Measurements from ENCODE around the gene SLC1A1. TPM values are rescaled to one million over a fixed set of nuclear protein-coding genes. Genes with fewer than 3 reads are reported as not detected.

The SLC1A1 gene
- total and polyA plus RNA-seq, 4 donors, result 0.33 to 86.0 (median 33.2) TPM

DNA sequence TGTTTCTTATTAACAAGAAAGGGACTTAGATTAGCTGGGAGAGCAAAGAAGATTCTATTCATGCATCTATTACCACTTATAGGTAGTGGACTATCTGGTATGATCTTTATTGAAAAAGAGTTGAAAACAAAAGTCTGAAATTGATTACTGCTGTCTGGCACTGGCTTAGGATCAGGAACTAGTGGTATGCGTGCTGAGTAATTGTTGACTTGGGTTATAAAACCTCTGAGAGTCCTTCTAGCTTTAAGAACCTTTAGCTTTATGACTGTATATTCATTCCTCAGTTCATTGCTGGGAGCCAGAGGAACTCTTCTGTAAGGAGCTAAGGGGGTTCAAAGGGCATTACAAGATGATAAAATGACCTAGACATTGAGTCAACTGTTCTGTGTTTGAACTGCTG lies 7.6 kb downstream of the SLC1A1 start:
- H3K36me3 ChIP-seq (ENCODE audit: control insufficient read depth in 4 of 4, insufficient read depth in 3 of 4, low read depth in 1 of 4, low read length in 3 of 4), result peaks cover 0 to 10% (median under 1%) of the 10 kb centered on the region in 4 donors
- DNase-seq (ENCODE audit: low spot score), result no peak
- no peak overlapping the region for H3K4me3 ChIP-seq (ENCODE audit: low read depth in 1 of 3, low read length in 3 of 3)
- H3K9ac ChIP-seq (ENCODE audit: low read depth in 1 of 2, low read length in 2 of 2), result no peak overlapping the region
- no peaks in the 10 kb centered on the region for H3K9me3 ChIP-seq (ENCODE audit: control insufficient read depth in 4 of 4, low read length in 3 of 4)
- peak overlapping the region; percentile 10 to 46 for H3K27ac ChIP-seq (ENCODE audit: low read depth in 1 of 2, low read length in 2 of 2)
- peaks cover 8 to 43% (median 31%) of the 10 kb centered on the region in 4 donors for H3K4me1 ChIP-seq (ENCODE audit: control insufficient read depth in 4 of 4, insufficient read depth in 4 of 4, low read length in 3 of 4)
- H3K27me3 ChIP-seq (ENCODE audit: control insufficient read depth in 4 of 4, insufficient read depth in 4 of 4, low read length in 3 of 4), result no peaks in the 10 kb centered on the region
- TF ChIP-seq RAD21 (IDR thresholded peaks at IDR 0.05), result peak in 1 of 2 donors; percentile 20
- TF ChIP-seq YY1 (IDR thresholded peaks at IDR 0.05), result peak; percentile 16
- peak; percentile 33 to 53 for TF ChIP-seq HNF4A (conservative IDR thresholded peaks at IDR 0.05)
- TF ChIP-seq ATF3 (IDR thresholded peaks at IDR 0.05), result no peak
- WGBS, result 16% methylated on average over 1 of the region's 1 CpG

GRCh38 chr9:4499917-4500316 lies 9.6 kb downstream of the SLC1A1 start:
- Histone ChIP-seq H3K4me1 (ENCODE audit: control insufficient read depth in 4 of 4, insufficient read depth in 4 of 4, low read length in 3 of 4) (peaks cover 12 to 51% (median 47%) of the 10 kb centered on the region in 4 donors), H3K27ac (ENCODE audit: low read depth in 1 of 2, low read length in 2 of 2) (peak overlapping the region; percentile 60 to 64), H3K27me3 (ENCODE audit: control insufficient read depth in 4 of 4, insufficient read depth in 4 of 4, low read length in 3 of 4) (no peaks in the 10 kb centered on the region), H3K9ac (ENCODE audit: low read depth in 1 of 2, low read length in 2 of 2) (peak overlapping the region; percentile 2 to 86), H3K9me3 (ENCODE audit: control insufficient read depth in 4 of 4, low read length in 3 of 4) (no peaks in the 10 kb centered on the region), H3K36me3 (ENCODE audit: control insufficient read depth in 4 of 4, insufficient read depth in 3 of 4, low read depth in 1 of 4, low read length in 3 of 4) (peaks cover 0 to 4% (median under 1%) of the 10 kb centered on the region in 4 donors), H3K4me3 (ENCODE audit: low read depth in 1 of 3, low read length in 3 of 3) (peak overlapping the region in 1 of 3 donors; percentile 34)
- WGBS, result 42% methylated on average over 7 of the region's 7 CpGs
- no peak for DNase-seq (ENCODE audit: low spot score)
- no peak for TF ChIP-seq SP1 (IDR thresholded peaks at IDR 0.05)
- TF ChIP-seq, protein P1, sequence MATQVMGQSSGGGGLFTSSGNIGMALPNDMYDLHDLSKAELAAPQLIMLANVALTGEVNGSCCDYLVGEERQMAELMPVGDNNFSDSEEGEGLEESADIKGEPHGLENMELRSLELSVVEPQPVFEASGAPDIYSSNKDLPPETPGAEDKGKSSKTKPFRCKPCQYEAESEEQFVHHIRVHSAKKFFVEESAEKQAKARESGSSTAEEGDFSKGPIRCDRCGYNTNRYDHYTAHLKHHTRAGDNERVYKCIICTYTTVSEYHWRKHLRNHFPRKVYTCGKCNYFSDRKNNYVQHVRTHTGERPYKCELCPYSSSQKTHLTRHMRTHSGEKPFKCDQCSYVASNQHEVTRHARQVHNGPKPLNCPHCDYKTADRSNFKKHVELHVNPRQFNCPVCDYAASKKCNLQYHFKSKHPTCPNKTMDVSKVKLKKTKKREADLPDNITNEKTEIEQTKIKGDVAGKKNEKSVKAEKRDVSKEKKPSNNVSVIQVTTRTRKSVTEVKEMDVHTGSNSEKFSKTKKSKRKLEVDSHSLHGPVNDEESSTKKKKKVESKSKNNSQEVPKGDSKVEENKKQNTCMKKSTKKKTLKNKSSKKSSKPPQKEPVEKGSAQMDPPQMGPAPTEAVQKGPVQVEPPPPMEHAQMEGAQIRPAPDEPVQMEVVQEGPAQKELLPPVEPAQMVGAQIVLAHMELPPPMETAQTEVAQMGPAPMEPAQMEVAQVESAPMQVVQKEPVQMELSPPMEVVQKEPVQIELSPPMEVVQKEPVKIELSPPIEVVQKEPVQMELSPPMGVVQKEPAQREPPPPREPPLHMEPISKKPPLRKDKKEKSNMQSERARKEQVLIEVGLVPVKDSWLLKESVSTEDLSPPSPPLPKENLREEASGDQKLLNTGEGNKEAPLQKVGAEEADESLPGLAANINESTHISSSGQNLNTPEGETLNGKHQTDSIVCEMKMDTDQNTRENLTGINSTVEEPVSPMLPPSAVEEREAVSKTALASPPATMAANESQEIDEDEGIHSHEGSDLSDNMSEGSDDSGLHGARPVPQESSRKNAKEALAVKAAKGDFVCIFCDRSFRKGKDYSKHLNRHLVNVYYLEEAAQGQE (IDR thresholded peaks at IDR 0.05), result no peak
- TF ChIP-seq YY1 (IDR thresholded peaks at IDR 0.05), result no peak
- peak in 1 of 2 donors; percentile 13 for TF ChIP-seq RXRA (IDR thresholded peaks at IDR 0.05)

DNA sequence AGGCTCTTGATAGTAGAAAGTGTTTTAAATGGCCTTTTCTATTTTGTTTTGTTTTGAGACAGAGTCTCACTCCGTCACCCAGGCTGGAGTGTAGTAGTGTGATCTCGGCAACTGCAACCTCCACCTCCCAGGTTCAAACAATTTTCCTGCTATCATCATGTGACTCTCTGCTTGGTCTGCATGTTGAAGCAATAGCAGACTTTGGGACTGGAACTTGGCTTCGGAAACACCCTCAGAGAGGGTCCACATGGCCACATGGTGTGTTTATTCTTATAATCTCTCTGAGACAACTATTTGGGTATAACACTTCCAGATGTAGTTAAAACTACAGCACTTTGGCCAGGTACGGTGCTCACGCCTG lies 10.9 kb downstream of the SLC1A1 start:
- DNase-seq (ENCODE audit: low spot score), result no peak
- Histone ChIP-seq H3K9me3 (ENCODE audit: control insufficient read depth in 4 of 4, low read length in 3 of 4) (no peaks in the 10 kb centered on the region), H3K27ac (ENCODE audit: low read depth in 1 of 2, low read length in 2 of 2) (peak overlapping the region; percentile 60 to 64), H3K36me3 (ENCODE audit: control insufficient read depth in 4 of 4, insufficient read depth in 3 of 4, low read depth in 1 of 4, low read length in 3 of 4) (peaks cover 0 to 4% (median under 1%) of the 10 kb centered on the region in 4 donors), H3K4me3 (ENCODE audit: low read depth in 1 of 3, low read length in 3 of 3) (no peak overlapping the region), H3K4me1 (ENCODE audit: control insufficient read depth in 4 of 4, insufficient read depth in 4 of 4, low read length in 3 of 4) (peaks cover 10 to 52% (median 48%) of the 10 kb centered on the region in 4 donors), H3K9ac (ENCODE audit: low read depth in 1 of 2, low read length in 2 of 2) (peak overlapping the region in 1 of 2 donors; percentile 86), H3K27me3 (ENCODE audit: control insufficient read depth in 4 of 4, insufficient read depth in 4 of 4, low read length in 3 of 4) (no peaks in the 10 kb centered on the region)
- 54% methylated on average over 5 of the region's 5 CpGs for WGBS
- TF ChIP-seq FOXA2 (IDR thresholded peaks at IDR 0.05) (no peak), TAF1 (conservative IDR thresholded peaks at IDR 0.05) (peak; percentile 29), HNF4A (conservative IDR thresholded peaks at IDR 0.05) (peak; percentile 88 to 94), RXRA (IDR thresholded peaks at IDR 0.05) (peak; percentile 43 to 85), ATF3 (IDR thresholded peaks at IDR 0.05) (no peak), JUND (IDR thresholded peaks at IDR 0.05) (no peak), YY1 (IDR thresholded peaks at IDR 0.05) (peak; percentile 52), FOXA1 (IDR thresholded peaks at IDR 0.05) (no peak), SP1 (IDR thresholded peaks at IDR 0.05) (peak; percentile 55), ZBTB33 (IDR thresholded peaks at IDR 0.05) (peak; percentile 29), HNF4G (IDR thresholded peaks at IDR 0.05) (peak; percentile 61), GABPA (IDR thresholded peaks at IDR 0.05 in 1 of 2, conservative IDR thresholded peaks at IDR 0.05 in 1 of 2) (peak in 1 of 2 donors; percentile 13), EGR1 (IDR thresholded peaks at IDR 0.05; ENCODE audit: low read depth in 2 of 2) (peak in 1 of 2 donors; percentile 45), RAD21 (IDR thresholded peaks at IDR 0.05) (peak in 1 of 2 donors; percentile 3)
- TF ChIP-seq, protein P2, sequence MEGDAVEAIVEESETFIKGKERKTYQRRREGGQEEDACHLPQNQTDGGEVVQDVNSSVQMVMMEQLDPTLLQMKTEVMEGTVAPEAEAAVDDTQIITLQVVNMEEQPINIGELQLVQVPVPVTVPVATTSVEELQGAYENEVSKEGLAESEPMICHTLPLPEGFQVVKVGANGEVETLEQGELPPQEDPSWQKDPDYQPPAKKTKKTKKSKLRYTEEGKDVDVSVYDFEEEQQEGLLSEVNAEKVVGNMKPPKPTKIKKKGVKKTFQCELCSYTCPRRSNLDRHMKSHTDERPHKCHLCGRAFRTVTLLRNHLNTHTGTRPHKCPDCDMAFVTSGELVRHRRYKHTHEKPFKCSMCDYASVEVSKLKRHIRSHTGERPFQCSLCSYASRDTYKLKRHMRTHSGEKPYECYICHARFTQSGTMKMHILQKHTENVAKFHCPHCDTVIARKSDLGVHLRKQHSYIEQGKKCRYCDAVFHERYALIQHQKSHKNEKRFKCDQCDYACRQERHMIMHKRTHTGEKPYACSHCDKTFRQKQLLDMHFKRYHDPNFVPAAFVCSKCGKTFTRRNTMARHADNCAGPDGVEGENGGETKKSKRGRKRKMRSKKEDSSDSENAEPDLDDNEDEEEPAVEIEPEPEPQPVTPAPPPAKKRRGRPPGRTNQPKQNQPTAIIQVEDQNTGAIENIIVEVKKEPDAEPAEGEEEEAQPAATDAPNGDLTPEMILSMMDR (IDR thresholded peaks at IDR 0.05; ENCODE audit: low read depth, low read length, missing input control), result no peak
- TF ChIP-seq, protein P3, sequence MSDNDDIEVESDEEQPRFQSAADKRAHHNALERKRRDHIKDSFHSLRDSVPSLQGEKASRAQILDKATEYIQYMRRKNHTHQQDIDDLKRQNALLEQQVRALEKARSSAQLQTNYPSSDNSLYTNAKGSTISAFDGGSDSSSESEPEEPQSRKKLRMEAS (IDR thresholded peaks at IDR 0.05), result peak; percentile 83
